HG03103 (cell line): ENCODE measurements around the gene KAZN.

Experiments used
- ATAC-seq: cut with Tn5 transposase; IDR thresholded peaks from one replicate; pipeline ENCODE4 v1.9.1; 2021; ENCODE audit warnings: low read depth; ENCODE audit not compliant: unreplicated experiment

Gene KAZN

GRCh38 chr1:15011661-15012060 is 413.2 kb downstream of the KAZN start:
- no peak for ATAC-seq

- ATAC-seq: no peak
Observed at GRCh38 chr1:15012822-15013221, 414.3 kb downstream of the KAZN start.

GRCh38 chr1:15013767-15014166 is 415.3 kb downstream of the KAZN start:
- ATAC-seq: no peak

GRCh38 chr1:15014516-15014915 is 416.0 kb downstream of the KAZN start:
- ATAC-seq: no peak

- ATAC-seq: no peak
Observed at GRCh38 chr1:15016001-15016400, 417.5 kb downstream of the KAZN start.

GRCh38 chr1:15016526-15016925 is 418.0 kb downstream of the KAZN start:
- no peak for ATAC-seq

GRCh38 chr1:15017120-15017519 is 418.6 kb downstream of the KAZN start:
- ATAC-seq: no peak

GRCh38 chr1:15018767-15019166 is 420.3 kb downstream of the KAZN start:
- no peak for ATAC-seq

- no peak for ATAC-seq
Observed at GRCh38 chr1:15020943-15021745, 422.7 kb downstream of the KAZN start.

GRCh38 chr1:15022048-15022447 is 423.6 kb downstream of the KAZN start:
- no peak for ATAC-seq

GRCh38 chr1:15023205-15023604 is 424.7 kb downstream of the KAZN start:
- ATAC-seq: no peak

GRCh38 chr1:15023976-15024375 is 425.5 kb downstream of the KAZN start:
- ATAC-seq: no peak

GRCh38 chr1:15026117-15026489 is 427.6 kb downstream of the KAZN start:
- ATAC-seq: no peak

GRCh38 chr1:15027515-15027986 is 429.1 kb downstream of the KAZN start:
- ATAC-seq: no peak

- ATAC-seq: no peak
Observed at GRCh38 chr1:15028102-15028501, 429.6 kb downstream of the KAZN start.

- no peak for ATAC-seq
Observed at GRCh38 chr1:15028616-15029015, 430.1 kb downstream of the KAZN start.

GRCh38 chr1:15029036-15029435 is 430.6 kb downstream of the KAZN start:
- no peak for ATAC-seq

GRCh38 chr1:15029786-15030185 is 431.3 kb downstream of the KAZN start:
- no peak for ATAC-seq

- no peak for ATAC-seq
Observed at GRCh38 chr1:15031251-15031933, 432.9 kb downstream of the KAZN start.

GRCh38 chr1:15033264-15033663 is 434.8 kb downstream of the KAZN start:
- no peak for ATAC-seq

GRCh38 chr1:15034656-15035055 is 436.2 kb downstream of the KAZN start:
- ATAC-seq: no peak

- ATAC-seq: no peak
Observed at GRCh38 chr1:15035236-15035635, 436.8 kb downstream of the KAZN start.
